GM21367 (cell line): ENCODE results near the gene CISD2.
"Not testable (repeated sequence)": the region's sequence is repeated elsewhere in the genome, so short reads cannot be mapped to it uniquely, and the experiment has no call there.

Source experiments
- ATAC-seq: cut with Tn5 transposase; IDR thresholded peaks from one replicate; pipeline ENCODE4 v1.9.1; 2021; ENCODE audit not compliant: unreplicated experiment

CISD2 gene

DNA sequence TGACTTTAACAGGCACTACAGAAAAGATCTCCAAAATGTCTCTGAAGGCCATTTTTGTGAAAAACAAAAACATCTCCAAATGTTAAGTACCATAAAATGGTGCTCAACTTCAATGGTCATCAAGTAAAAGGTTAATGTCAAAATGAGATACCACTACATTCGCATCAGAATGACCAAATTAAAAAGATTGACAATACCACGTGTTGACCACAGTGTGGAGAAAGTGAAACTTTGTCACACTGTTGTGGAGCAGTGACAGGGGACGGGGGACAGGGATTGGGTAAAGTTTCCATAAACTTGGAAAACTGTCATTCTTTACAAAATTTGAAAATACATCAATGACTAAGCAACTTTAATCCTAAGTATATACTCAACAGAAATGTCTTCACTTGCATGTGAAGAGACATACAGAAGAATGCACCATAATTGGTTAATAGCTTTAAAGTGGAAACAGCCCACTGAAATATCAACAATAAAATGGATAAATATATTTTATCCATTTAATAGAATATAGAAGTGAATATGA is 19.1 kb upstream of the CISD2 start:
- ATAC-seq = no peak

DNA sequence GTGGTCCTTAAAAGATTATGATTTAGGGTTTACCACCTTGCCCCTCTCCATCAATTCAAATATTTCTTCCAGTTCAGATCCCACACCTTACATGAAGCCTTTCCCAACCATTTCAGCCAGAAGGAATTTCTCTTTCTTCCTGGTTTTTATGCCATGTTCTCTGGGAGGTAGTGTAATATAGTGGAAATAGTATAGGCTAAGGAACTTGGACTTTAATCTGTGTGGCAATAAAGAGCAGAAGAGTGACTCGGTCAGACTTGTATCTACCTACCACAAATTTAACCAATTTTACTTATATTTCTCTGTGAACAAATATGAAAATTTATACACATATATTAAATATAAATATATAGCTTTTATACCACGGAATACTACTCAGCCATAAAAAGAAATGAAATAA is 18.4 kb upstream of the CISD2 start:
- no peak for ATAC-seq

DNA sequence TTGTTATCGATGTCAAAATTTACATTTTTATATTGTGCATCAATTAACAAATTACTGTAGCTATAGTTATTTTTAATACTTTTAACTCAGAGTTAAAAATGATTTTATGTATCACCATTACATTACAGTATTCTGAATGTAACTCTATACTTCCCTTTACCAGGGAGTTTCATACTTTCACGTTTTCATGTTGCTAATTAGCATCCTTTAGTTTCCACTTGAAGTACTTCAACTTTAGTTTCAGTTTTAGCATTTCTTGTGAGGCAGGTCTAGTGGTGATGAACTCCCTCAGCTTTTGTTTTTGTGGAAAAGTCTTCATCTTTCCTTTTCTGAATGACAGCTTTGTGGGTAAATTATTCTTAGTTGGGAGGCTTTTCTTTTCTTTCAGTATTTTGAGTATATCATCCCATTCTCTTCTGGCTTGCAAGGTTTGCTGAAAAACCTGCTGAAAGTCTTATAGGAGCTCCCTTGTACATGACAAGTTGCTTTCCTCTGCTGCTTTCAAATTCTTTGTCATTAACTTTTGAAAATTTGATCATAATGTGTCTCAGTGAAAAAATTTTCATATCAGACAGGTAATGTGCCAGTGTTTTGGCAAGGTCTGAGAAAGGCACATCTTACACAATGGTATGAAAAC is 9.8 kb upstream of the CISD2 start:
- ATAC-seq = no peak

- no peak for ATAC-seq
These were observed 8.0 kb upstream of the CISD2 start for GRCh38 chr4:102860611-102861324.

- ATAC-seq = no peak
These were observed 6.8 kb upstream of the CISD2 start for GRCh38 chr4:102862016-102862415.

DNA sequence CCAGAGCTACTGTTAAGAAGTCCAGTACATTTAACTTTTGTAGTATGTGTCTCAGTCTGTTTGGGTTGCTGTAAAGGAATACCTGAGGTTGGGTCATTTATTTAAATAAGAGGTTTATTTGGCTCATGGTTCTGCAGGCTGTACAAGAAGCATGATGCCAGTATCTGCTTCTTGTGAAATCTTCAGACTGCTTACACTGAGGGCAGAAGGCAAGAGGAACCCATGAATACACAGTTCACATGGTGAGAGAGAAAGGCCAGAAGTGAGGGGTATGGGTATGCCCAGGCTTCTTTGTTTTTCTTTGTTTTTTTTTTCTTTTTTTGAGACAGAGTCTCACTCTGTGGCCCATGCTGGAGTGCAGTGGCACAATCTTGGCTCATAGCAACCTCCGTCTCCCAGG is 6.0 kb upstream of the CISD2 start:
- ATAC-seq = no peak

DNA sequence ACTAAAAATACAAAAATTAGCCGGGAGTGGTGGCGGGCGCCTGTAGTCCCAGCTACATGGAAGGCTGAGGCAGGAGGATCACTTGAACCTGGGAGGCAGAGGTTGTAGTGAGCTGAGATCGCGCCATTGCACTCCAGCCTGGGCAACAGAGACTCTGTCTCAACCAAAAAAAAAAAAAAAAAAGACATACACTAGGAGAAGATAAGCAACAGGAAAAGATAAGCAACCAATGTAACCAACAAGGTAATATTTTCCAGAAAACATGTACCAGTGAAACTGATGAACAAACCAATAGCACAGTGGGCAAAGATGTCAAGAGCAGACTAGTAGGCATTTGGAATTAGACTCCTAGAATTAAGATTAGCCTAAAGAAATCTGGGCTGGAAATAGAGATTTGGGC is 3.5 kb upstream of the CISD2 start:
- not testable (repeated sequence) for ATAC-seq

GRCh38 chr4:102867278-102868152 is 1.3 kb upstream of the CISD2 start:
- peak; percentile 18 for ATAC-seq

DNA sequence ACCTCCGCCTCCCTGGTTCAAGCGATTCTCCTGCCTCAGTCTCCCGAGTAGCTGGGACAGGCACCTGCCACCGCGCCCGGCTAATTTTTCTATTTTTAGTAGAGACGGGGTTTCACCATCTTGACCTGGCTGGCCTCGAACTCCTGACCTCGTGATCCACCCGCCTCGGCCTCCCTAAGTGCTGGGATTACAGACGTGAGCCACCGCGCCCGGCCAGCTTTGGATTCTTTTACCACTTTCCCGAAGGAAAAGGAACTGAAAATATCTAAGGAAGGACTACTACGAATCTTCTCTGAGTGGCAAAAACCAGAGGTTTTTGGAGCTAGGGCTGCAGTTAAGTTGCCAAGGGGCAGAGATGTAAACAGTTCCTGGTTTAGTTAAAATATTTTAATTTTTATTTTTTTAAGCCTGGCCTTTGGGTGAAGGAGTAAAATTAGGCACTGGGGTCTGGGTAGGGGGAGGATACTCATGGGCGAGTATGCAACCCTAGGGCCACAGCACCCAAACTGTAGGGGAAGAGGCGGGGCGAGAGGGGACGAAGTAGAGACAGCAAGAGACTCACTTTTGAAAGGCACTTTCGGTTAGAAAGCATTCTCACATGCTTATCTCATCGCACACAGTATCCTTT is 525 bp upstream of the CISD2 start:
- no peak for ATAC-seq

GRCh38 chr4:102869569-102870197 is 891 bp downstream of the CISD2 start:
- peak; percentile 20 for ATAC-seq

- ATAC-seq = no peak
These were observed 3.0 kb downstream of the CISD2 start for GRCh38 chr4:102871772-102872171.

- ATAC-seq = not testable (repeated sequence)
These were observed 8.8 kb downstream of the CISD2 start for GRCh38 chr4:102877477-102878106.

- not testable (repeated sequence) for ATAC-seq
These were observed 9.6 kb downstream of the CISD2 start for GRCh38 chr4:102878349-102878748.

DNA sequence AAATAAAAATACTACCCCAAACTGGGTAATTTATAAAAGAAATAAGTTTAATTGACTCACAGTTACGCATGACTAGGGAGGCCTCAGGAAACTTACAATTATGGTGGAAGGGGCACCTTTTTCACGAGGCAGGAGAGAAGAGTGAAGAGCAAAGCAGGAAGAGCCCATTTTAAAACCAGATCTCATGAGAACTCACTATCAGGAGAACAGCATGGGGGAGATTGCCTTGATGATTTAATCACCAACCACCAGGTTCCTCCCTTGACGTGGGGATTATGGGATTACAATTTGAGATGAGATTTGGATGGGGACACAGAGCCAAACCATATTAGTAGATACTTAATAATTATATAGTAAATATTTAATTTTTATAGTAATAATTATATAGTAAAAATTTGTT is 10.1 kb downstream of the CISD2 start:
- ATAC-seq = no peak

DNA sequence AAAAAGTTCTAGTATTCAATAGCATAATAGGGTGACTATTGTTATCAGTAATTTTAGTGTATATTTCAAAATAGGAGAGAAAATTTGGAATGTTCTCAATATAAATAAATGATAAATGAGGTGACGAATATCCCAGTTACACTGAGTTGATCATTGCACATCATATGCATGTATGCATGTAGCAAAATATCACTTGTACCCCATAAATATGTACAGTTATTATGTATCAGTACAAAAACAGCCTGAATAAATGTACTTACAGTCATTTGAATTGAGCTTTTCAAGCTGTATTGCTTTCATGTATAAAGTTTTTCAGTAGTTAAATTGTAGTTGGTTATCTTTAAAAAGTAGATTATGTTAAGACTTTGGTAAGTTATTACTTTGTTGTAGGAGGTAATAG is 12.6 kb downstream of the CISD2 start:
- no peak for ATAC-seq

DNA sequence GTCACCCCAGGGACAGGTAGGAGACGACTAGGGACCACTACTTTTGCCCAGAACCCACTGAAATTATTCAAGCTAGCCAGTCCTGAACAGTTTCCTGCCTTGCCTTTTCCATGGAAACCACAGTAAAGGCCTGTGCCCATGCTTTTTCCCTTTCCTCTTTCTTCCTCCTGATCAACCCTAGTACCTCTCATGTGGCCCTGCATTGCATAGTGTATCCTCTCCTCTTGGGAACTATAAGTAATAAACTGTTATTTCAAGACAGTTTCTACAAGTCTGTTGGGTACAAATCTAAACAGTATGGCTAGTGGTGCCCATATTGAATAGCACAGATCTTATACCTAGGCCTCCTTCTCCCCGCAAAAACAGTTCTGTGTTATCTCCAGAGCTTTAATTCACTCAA is 14.5 kb downstream of the CISD2 start:
- no peak for ATAC-seq

DNA sequence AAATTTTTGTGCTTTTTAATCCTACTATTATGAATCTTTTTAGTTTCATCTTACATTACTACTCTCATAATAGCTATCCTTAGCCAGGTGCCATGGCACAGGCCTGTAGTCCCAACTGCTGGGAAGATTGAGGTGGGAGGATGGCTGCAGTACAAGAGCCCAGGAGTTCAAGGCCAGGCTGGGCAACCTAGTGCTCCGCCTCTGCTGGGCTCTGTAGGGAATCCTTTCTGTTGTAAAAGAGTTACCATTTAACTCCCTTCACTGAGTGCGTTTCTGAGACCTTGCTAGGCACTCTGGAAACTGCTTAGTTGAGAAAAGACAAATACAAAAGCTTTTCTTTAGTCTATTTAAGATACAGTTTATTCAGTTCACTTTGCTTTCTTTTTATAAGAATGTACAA is 19.8 kb downstream of the CISD2 start:
- ATAC-seq = not testable (repeated sequence)

GRCh38 chr4:102889866-102890265 is 21.1 kb downstream of the CISD2 start:
- not testable (repeated sequence) for ATAC-seq

DNA sequence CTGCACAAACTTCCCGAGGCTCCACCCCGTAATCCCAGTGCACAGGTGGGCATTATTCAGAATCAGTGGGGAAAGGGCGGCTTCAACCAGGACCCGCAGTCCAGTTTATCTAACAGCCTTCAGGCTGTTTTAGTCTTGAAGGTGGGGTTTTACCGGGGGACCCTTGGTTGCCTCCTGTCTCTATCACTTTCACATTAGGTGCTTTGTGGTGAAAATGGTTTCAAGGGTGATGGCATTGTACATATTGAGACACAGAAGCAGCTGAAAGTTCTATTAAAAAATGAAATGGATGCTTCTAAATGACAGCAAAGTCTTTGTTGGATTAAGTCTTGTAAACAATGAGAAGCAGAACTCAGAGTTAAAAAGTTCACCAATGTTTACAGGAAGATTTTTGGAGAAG is 27.8 kb downstream of the CISD2 start:
- ATAC-seq = not testable (repeated sequence)

DNA sequence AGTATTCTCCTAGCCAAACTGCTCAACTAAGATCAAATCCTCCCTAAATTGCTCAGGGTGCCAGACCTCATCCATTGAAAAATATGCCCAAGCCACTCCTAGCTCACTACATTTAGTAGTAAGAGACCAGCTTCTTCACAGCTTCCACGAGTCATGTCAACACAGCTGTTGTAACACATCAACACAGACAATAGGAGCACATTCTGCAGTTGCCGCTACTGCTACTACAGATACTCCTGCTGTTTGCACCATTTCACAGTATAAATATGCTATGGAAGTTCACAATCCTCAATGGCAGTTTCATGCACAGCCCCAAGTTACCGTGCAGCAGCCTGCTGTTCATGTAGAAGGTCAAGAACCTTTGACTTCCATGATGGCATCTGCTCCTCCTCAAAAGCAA is 28.8 kb downstream of the CISD2 start:
- not testable (repeated sequence) for ATAC-seq
